Nephron (organoid): ENCODE measurements around the gene C15orf62.

Source experiments
- H3K27ac Mint-ChIP-seq, 3 experiments: 2 replicates each; pipeline ENCODE4 v1.8.0; 2020; ENCODE audit warnings: mixed read lengths in 3 of 3, mild to moderate bottlenecking in 2 of 3, moderate library complexity in 1 of 3
- H3K27me3 Mint-ChIP-seq: 2 replicates; pipeline ENCODE4 v1.8.0; 2021; ENCODE audit warnings: low read depth, mild to moderate bottlenecking, moderate library complexity, mixed read lengths
- H3K36me3 Mint-ChIP-seq: 2 replicates; pipeline ENCODE4 v1.8.0; 2020; ENCODE audit warnings: low read depth, mixed read lengths
- H3K4me1 Mint-ChIP-seq: 2 replicates; pipeline ENCODE4 v1.8.0; 2020; ENCODE audit warnings: mixed read lengths
- H3K4me3 Mint-ChIP-seq, 3 experiments: 2 replicates each; pipeline ENCODE4 v1.8.0; 2020; ENCODE audit warnings: mild to moderate bottlenecking in 3 of 3, mixed read lengths in 3 of 3, moderate library complexity in 2 of 3
- H3K9me3 Mint-ChIP-seq: 2 replicates; pipeline ENCODE4 v1.8.0; 2020; ENCODE audit warnings: mixed read lengths
- TF ChIP-seq, protein P1 (sequence below), 3 experiments: fragments of 200-600 bp; sonication (generic); IDR thresholded peaks; one replicate each; pipeline ENCODE4 v1.5.0; 2021; ENCODE audit warnings: antibody characterized with exemption in 3 of 3; ENCODE audit not compliant: unreplicated experiment in 3 of 3

Gene C15orf62

GRCh38 chr15:40743921-40744814, 25.6 kb upstream of the C15orf62 start:
- H3K4me3 Mint-ChIP-seq: no peak overlapping the region
- peaks cover 25% of the 10 kb centered on the region for H3K36me3 Mint-ChIP-seq

DNA sequence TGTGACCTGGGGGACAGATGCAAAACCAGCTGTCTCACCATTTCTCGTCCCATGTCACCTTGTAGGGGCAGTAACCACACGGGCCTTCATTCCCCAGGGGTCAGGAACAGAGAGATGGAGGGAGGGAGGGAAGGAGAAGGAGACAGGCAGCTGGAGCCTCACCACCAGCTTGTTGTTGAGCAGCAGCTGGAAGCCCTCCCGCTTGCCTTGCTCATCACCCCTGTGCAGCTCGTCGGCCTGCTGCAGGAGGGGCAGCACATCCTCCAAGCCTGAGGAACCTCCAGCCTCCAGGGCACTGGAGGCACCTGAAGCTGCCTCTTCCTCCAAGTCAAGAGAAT, 25.0 kb upstream of the C15orf62 start:
- peak overlapping the region in 1 of 3 experiments; percentile 82 for H3K27ac Mint-ChIP-seq
- H3K4me1 Mint-ChIP-seq: peaks cover 5% of the 10 kb centered on the region
- H3K36me3 Mint-ChIP-seq: peaks cover 25% of the 10 kb centered on the region
- no peaks in the 10 kb centered on the region for H3K9me3 Mint-ChIP-seq
- no peaks in the 10 kb centered on the region for H3K27me3 Mint-ChIP-seq
- TF ChIP-seq, protein P1, sequence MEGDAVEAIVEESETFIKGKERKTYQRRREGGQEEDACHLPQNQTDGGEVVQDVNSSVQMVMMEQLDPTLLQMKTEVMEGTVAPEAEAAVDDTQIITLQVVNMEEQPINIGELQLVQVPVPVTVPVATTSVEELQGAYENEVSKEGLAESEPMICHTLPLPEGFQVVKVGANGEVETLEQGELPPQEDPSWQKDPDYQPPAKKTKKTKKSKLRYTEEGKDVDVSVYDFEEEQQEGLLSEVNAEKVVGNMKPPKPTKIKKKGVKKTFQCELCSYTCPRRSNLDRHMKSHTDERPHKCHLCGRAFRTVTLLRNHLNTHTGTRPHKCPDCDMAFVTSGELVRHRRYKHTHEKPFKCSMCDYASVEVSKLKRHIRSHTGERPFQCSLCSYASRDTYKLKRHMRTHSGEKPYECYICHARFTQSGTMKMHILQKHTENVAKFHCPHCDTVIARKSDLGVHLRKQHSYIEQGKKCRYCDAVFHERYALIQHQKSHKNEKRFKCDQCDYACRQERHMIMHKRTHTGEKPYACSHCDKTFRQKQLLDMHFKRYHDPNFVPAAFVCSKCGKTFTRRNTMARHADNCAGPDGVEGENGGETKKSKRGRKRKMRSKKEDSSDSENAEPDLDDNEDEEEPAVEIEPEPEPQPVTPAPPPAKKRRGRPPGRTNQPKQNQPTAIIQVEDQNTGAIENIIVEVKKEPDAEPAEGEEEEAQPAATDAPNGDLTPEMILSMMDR (IDR thresholded peaks at IDR 0.05; ENCODE audit: unreplicated experiment in 3 of 3): no peak
- no peak overlapping the region for H3K4me3 Mint-ChIP-seq

More at GRCh38 chr15:40743921-40744814, 25.6 kb upstream of the C15orf62 start:
- H3K4me1 Mint-ChIP-seq: peaks cover 5% of the 10 kb centered on the region
- TF ChIP-seq, protein P1 (IDR thresholded peaks at IDR 0.05; ENCODE audit: unreplicated experiment in 3 of 3): peak in 1 of 3 experiments; percentile 37
- no peaks in the 10 kb centered on the region for H3K27me3 Mint-ChIP-seq
- H3K9me3 Mint-ChIP-seq: no peaks in the 10 kb centered on the region
- peak overlapping the region in 1 of 3 experiments; percentile 82 for H3K27ac Mint-ChIP-seq

DNA sequence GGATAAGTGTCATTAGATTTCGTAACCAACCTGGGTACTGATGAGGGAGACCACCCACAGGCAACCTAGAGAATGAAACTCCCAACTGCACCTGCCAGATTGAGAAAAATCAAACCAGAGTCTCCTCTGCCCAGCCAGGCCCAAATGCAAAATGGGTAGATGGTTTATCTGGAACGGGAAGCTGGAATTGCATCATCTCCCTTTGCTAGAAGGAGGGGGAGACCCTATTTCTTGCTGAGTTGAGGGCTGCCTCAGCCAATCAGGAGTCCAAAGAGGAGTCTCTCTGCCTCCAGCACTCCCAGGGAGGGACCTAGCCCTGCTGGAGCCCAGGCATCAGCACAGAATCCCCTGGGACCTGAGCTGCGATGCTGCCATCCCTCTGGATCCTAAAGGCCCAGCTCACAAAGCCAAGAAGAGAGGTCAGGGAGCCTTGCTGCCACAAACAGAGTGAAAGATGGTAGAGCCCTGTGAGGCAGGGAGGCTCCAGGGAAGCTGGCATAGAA, 22.8 kb upstream of the C15orf62 start:
- no peak overlapping the region for H3K4me3 Mint-ChIP-seq
- H3K9me3 Mint-ChIP-seq: no peaks in the 10 kb centered on the region
- H3K4me1 Mint-ChIP-seq: peaks cover 5% of the 10 kb centered on the region
- peaks cover 23% of the 10 kb centered on the region for H3K36me3 Mint-ChIP-seq
- H3K27ac Mint-ChIP-seq: no peak overlapping the region
- no peaks in the 10 kb centered on the region for H3K27me3 Mint-ChIP-seq
- TF ChIP-seq, protein P1 (IDR thresholded peaks at IDR 0.05; ENCODE audit: unreplicated experiment in 3 of 3): no peak

- no peaks in the 10 kb centered on the region for H3K27me3 Mint-ChIP-seq
- no peak overlapping the region for H3K4me3 Mint-ChIP-seq
- H3K27ac Mint-ChIP-seq: no peak overlapping the region
- H3K36me3 Mint-ChIP-seq: peaks cover 23% of the 10 kb centered on the region
- TF ChIP-seq, protein P1 (IDR thresholded peaks at IDR 0.05; ENCODE audit: unreplicated experiment in 3 of 3): no peak
- no peaks in the 10 kb centered on the region for H3K9me3 Mint-ChIP-seq
- peaks cover 10% of the 10 kb centered on the region for H3K4me1 Mint-ChIP-seq
Measured at GRCh38 chr15:40747685-40748631, 21.8 kb upstream of the C15orf62 start.

DNA sequence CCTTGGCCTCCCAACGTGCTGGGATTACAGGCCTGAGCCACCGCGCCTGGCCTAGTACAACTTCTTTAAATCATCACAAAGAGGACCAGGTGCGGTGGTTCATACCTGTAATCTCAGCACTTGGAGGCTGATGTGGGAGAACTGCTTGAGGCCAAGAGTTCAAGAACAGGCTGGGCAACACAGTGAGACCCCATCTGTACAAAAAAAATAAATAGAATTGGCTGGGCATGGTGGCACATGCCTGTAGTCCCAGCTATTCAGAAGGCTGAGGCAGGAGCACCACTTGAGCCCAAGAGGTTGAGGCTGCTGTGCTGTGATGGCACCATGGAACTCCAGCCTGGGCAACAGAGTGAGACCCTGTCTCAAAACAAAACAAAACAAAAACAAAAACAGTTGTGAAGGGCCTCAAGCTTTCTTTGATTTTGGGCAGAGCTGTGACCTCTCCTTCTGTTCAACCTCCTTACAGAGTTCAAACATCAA, 20.6 kb upstream of the C15orf62 start:
- H3K4me1 Mint-ChIP-seq: peaks cover 17% of the 10 kb centered on the region
- TF ChIP-seq, protein P1 (IDR thresholded peaks at IDR 0.05; ENCODE audit: unreplicated experiment in 3 of 3): no peak
- no peak overlapping the region for H3K4me3 Mint-ChIP-seq
- H3K27me3 Mint-ChIP-seq: no peaks in the 10 kb centered on the region
- no peak overlapping the region for H3K27ac Mint-ChIP-seq
- H3K36me3 Mint-ChIP-seq: peaks cover 23% of the 10 kb centered on the region
- no peaks in the 10 kb centered on the region for H3K9me3 Mint-ChIP-seq
